ENCODE measurements around the gene ADTRP.

ADTRP gene

GRCh38 chr6:11756726-11757125 lies 21.9 kb downstream of the ADTRP start:
- no peak for DNase-seq (ENCODE audit: low read depth in 1 of 2, low spot score in 1 of 2)

GRCh38 chr6:11756292-11756691 lies 22.3 kb downstream of the ADTRP start:
- DNase-seq (ENCODE audit: low read depth in 1 of 2, low spot score in 1 of 2) = no peak

- no peak for DNase-seq (ENCODE audit: low read depth in 1 of 2, low spot score in 1 of 2)
Observed at GRCh38 chr6:11755725-11756124, 22.9 kb downstream of the ADTRP start.

- no peak for DNase-seq (ENCODE audit: low read depth in 1 of 2, low spot score in 1 of 2)
Observed at GRCh38 chr6:11754625-11755271, 23.9 kb downstream of the ADTRP start.

- DNase-seq (ENCODE audit: low read depth in 1 of 2, low spot score in 1 of 2) = no peak
Observed at GRCh38 chr6:11753798-11754197, 24.8 kb downstream of the ADTRP start.

- no peak for DNase-seq (ENCODE audit: low read depth in 1 of 2, low spot score in 1 of 2)
Observed at GRCh38 chr6:11752360-11752759, 26.2 kb downstream of the ADTRP start.

- no peak for DNase-seq (ENCODE audit: low read depth in 1 of 2, low spot score in 1 of 2)
Observed at GRCh38 chr6:11750682-11751081, 27.9 kb downstream of the ADTRP start.

GRCh38 chr6:11748591-11749210 lies 29.9 kb downstream of the ADTRP start:
- no peak for DNase-seq (ENCODE audit: low read depth in 1 of 2, low spot score in 1 of 2)

- no peak for DNase-seq (ENCODE audit: low read depth in 1 of 2, low spot score in 1 of 2)
Observed at GRCh38 chr6:11747021-11747420, 31.6 kb downstream of the ADTRP start.

- DNase-seq (ENCODE audit: low read depth in 1 of 2, low spot score in 1 of 2) = no peak
Observed at GRCh38 chr6:11744753-11745152, 33.9 kb downstream of the ADTRP start.

GRCh38 chr6:11744101-11744500 lies 34.5 kb downstream of the ADTRP start:
- no peak for DNase-seq (ENCODE audit: low read depth in 1 of 2, low spot score in 1 of 2)

- DNase-seq (ENCODE audit: low read depth in 1 of 2, low spot score in 1 of 2) = no peak
Observed at GRCh38 chr6:11740875-11741274, 37.7 kb downstream of the ADTRP start.

GRCh38 chr6:11738661-11739375 lies 39.8 kb downstream of the ADTRP start:
- no peak for DNase-seq (ENCODE audit: low read depth in 1 of 2, low spot score in 1 of 2)

GRCh38 chr6:11738234-11738633 lies 40.4 kb downstream of the ADTRP start:
- no peak for DNase-seq (ENCODE audit: low read depth in 1 of 2, low spot score in 1 of 2)

GRCh38 chr6:11736601-11737000 lies 42.0 kb downstream of the ADTRP start:
- no peak for DNase-seq (ENCODE audit: low read depth in 1 of 2, low spot score in 1 of 2)

- DNase-seq (ENCODE audit: low read depth in 1 of 2, low spot score in 1 of 2) = no peak
Observed at GRCh38 chr6:11734861-11735613, 43.6 kb downstream of the ADTRP start.

GRCh38 chr6:11732036-11732631 lies 46.5 kb downstream of the ADTRP start:
- peak in 1 of 2 donors; percentile 37 for DNase-seq (ENCODE audit: low read depth in 1 of 2, low spot score in 1 of 2)

- DNase-seq (ENCODE audit: low read depth in 1 of 2, low spot score in 1 of 2) = no peak
Observed at GRCh38 chr6:11731423-11731822, 47.2 kb downstream of the ADTRP start.

- no peak for DNase-seq (ENCODE audit: low read depth in 1 of 2, low spot score in 1 of 2)
Observed at GRCh38 chr6:11730641-11731040, 48.0 kb downstream of the ADTRP start.

- no peak for DNase-seq (ENCODE audit: low read depth in 1 of 2, low spot score in 1 of 2)
Observed at GRCh38 chr6:11729076-11729475, 49.5 kb downstream of the ADTRP start.
